Lower leg skin (tissue), 3 donors: ENCODE results near the gene ZNF644.

Experiments used
- CTCF ChIP-seq, 3 donors: fragments of 450-650 bp; IDR thresholded peaks; one replicate each; pipeline ENCODE4 v1.5.1; 2016; ENCODE audit warnings: antibody characterized with exemption in 3 of 3, mild to moderate bottlenecking in 3 of 3, moderate library complexity in 2 of 3
- POLR2A ChIP-seq, 2 donors: fragments of 450-650 bp; IDR thresholded peaks; one replicate each; pipeline ENCODE4 v1.6.1; 2016 to 2017; ENCODE audit warnings: antibody characterized with exemption in 2 of 2, mild to moderate bottlenecking in 1 of 2, moderate library complexity in 1 of 2

GRCh38 chr1:91020486-91020885 lies 1.3 kb downstream of the ZNF644 start:
- TF ChIP-seq CTCF (IDR thresholded peaks at IDR 0.05): no peak
- no peak for TF ChIP-seq POLR2A (IDR thresholded peaks at IDR 0.05)
